ENCODE data around the gene SIGLEC10. TPM values are rescaled to one million over a fixed set of nuclear protein-coding genes. Genes with fewer than 3 reads are reported as not detected.
"Not testable (repeated sequence)": the region's sequence is repeated elsewhere in the genome, so short reads cannot be mapped to it uniquely, and the experiment has no call there.

SIGLEC10 gene
- polyA plus RNA-seq, 2 of the 4 experiments (the other 2 are of a cell fraction), result not detected

DNA sequence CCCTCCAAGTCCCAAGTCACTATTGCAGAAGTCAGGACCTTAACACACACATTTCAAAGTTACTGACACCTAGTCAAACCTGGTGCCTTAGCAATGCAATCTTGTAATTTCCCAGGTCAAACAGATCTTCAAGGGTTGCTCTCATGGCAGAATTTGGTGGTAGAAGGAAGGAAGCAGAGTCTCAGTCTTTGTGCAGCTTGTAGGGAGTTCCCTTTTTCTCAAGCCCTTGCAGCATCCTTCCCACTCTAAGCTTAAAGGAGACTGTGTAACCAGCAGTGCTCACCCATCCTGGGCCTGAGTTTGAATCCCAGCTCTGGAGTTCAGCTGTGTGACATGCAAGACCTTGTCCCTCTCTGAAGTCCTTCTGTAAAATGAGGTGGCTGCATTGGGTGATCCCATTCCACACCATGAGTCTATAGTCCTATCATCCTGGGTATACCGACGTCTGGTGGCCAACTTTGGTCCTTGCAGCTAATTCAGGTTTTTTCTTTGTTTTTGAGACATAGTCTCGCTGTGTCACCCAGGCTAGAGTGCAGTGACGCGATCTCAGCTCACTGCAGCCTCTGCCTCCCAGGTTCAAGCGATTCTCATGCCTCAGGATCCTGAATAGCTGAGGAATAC is 9.8 kb downstream of the SIGLEC10 start:
- Histone ChIP-seq H3K4me1 (no peaks in the 10 kb centered on the region), H3K27ac (no peak overlapping the region), H3K9me3 (peaks cover 27% of the 10 kb centered on the region), H3K4me3 (no peak overlapping the region), H3K4me2 (no peak overlapping the region)
- CTCF ChIA-PET, result interaction anchor here (0.6 to 2.6 kb wide), 15 partner anchors 8 to 1622 kb away, joined by 3 to 11 read pairs (median 4); partner anchors contain the start of gene SIGLEC10
- peak; percentile 54 for TF ChIP-seq SMC3 (IDR thresholded peaks at IDR 0.05)
- TF ChIP-seq, protein P1, sequence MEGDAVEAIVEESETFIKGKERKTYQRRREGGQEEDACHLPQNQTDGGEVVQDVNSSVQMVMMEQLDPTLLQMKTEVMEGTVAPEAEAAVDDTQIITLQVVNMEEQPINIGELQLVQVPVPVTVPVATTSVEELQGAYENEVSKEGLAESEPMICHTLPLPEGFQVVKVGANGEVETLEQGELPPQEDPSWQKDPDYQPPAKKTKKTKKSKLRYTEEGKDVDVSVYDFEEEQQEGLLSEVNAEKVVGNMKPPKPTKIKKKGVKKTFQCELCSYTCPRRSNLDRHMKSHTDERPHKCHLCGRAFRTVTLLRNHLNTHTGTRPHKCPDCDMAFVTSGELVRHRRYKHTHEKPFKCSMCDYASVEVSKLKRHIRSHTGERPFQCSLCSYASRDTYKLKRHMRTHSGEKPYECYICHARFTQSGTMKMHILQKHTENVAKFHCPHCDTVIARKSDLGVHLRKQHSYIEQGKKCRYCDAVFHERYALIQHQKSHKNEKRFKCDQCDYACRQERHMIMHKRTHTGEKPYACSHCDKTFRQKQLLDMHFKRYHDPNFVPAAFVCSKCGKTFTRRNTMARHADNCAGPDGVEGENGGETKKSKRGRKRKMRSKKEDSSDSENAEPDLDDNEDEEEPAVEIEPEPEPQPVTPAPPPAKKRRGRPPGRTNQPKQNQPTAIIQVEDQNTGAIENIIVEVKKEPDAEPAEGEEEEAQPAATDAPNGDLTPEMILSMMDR (IDR thresholded peaks at IDR 0.05), result peak; percentile 48; the same call in 2 of the 3 replicates
- TF ChIP-seq MYC (IDR thresholded peaks at IDR 0.05; ENCODE audit: borderline replicate concordance, low read length), result no peak
- TF ChIP-seq HMGXB4 (CRISPR knock-in tag; IDR thresholded peaks at IDR 0.05; ENCODE audit: borderline replicate concordance), result no peak
- TF ChIP-seq RAD21 (conservative IDR thresholded peaks at IDR 0.05 in 1 of 2, IDR thresholded peaks at IDR 0.05 in 1 of 2), result peak; percentile 47 to 66; a peak in 4 of 5 replicates
- no peak for TF ChIP-seq POLR2A (IDR thresholded peaks at IDR 0.05; ENCODE audit: low read length)
- FAIRE-seq (peak; percentile 68), ATAC-seq (peak; percentile 82 to 94; a peak in 5 of 6 replicates), DNase-seq (ENCODE audit: low read depth in 1 of 2, low spot score in 1 of 2) (peak; percentile 56 to 72)
- WGBS (ENCODE audit: missing lambda C conversion rate), result 13% methylated on average over 6 of the region's 6 CpGs
- POLR2A ChIA-PET, result interaction anchor here (0.9 kb wide), 1 partner anchor 68 kb away, joined by 5 read pairs; no protein-coding TSS in a partner anchor

- peaks cover 48% of the 10 kb centered on the region for H3K9me3 ChIP-seq
- no peak for TF ChIP-seq EP300 (IDR thresholded peaks at IDR 0.05)
- no peak for TF ChIP-seq RNF2 (IDR thresholded peaks at IDR 0.05; ENCODE audit: borderline replicate concordance, low read depth)
- no peak for TF ChIP-seq NR3C1 (IDR thresholded peaks at IDR 0.05)
- TF ChIP-seq, protein P2, sequence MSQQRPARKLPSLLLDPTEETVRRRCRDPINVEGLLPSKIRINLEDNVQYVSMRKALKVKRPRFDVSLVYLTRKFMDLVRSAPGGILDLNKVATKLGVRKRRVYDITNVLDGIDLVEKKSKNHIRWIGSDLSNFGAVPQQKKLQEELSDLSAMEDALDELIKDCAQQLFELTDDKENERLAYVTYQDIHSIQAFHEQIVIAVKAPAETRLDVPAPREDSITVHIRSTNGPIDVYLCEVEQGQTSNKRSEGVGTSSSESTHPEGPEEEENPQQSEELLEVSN (IDR thresholded peaks at IDR 0.05; ENCODE audit: borderline replicate concordance, low read depth), result no peak
- no peak for TF ChIP-seq HMGXB4 (CRISPR knock-in tag; IDR thresholded peaks at IDR 0.05; ENCODE audit: borderline replicate concordance)
- no peak for TF ChIP-seq PHF8 (IDR thresholded peaks at IDR 0.05; ENCODE audit: borderline replicate concordance, low read depth)
- no peak for TF ChIP-seq NFE2L2 (conservative IDR thresholded peaks at IDR 0.05; ENCODE audit: low read length)
- TF ChIP-seq GATA3 (IDR thresholded peaks at IDR 0.05; ENCODE audit: borderline replicate concordance), result no peak
- no peak for TF ChIP-seq PBX3 (IDR thresholded peaks at IDR 0.05)
- TF ChIP-seq FOXS1 (CRISPR knock-in tag; IDR thresholded peaks at IDR 0.05), result no peak
- TF ChIP-seq HOXB5 (CRISPR knock-in tag; IDR thresholded peaks at IDR 0.05), result no peak
- no peak for TF ChIP-seq CHD4 (IDR thresholded peaks at IDR 0.05; ENCODE audit: borderline replicate concordance)
- TF ChIP-seq, protein P3, sequence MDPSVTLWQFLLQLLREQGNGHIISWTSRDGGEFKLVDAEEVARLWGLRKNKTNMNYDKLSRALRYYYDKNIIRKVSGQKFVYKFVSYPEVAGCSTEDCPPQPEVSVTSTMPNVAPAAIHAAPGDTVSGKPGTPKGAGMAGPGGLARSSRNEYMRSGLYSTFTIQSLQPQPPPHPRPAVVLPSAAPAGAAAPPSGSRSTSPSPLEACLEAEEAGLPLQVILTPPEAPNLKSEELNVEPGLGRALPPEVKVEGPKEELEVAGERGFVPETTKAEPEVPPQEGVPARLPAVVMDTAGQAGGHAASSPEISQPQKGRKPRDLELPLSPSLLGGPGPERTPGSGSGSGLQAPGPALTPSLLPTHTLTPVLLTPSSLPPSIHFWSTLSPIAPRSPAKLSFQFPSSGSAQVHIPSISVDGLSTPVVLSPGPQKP (IDR thresholded peaks at IDR 0.05; ENCODE audit: low read depth, low read length), result no peak
- no peak for TF ChIP-seq CEBPB (IDR thresholded peaks at IDR 0.05)
- no peak for TF ChIP-seq EHF (CRISPR knock-in tag; IDR thresholded peaks at IDR 0.05)
- TF ChIP-seq USF2 (IDR thresholded peaks at IDR 0.05), result no peak
- no peak for TF ChIP-seq FOSL2 (IDR thresholded peaks at IDR 0.05)
- TF ChIP-seq FOSL2 (CRISPR knock-in tag; IDR thresholded peaks at IDR 0.05), result no peak
- no peak overlapping the region for H3K4me3 ChIP-seq
- ATAC-seq (no peak), DNase-seq (ENCODE audit: low read depth in 1 of 2, low spot score in 1 of 2) (no peak), FAIRE-seq (no peak)
- ChIA-PET POLR2A (interaction anchor here (1.8 kb wide), 1 partner anchor 63 kb away, joined by 4 read pairs; no protein-coding TSS in a partner anchor), CTCF (interaction anchor here (0.6 to 1.3 kb wide), 4 partner anchors 20 to 282 kb away, joined by 3 to 5 read pairs (median 3); partner anchors contain the start of gene CLDND2)
- H3K27ac ChIP-seq, result no peak overlapping the region
- no peaks in the 10 kb centered on the region for H3K4me1 ChIP-seq
- H3K4me2 ChIP-seq, result no peak overlapping the region
- WGBS (ENCODE audit: missing lambda C conversion rate), result 61% methylated on average over 9 of the region's 9 CpGs
These were observed 15.3 kb downstream of the SIGLEC10 start for GRCh38 chr19:51402117-51402516.

GRCh38 chr19:51399936-51400335 is 17.5 kb downstream of the SIGLEC10 start:
- WGBS (ENCODE audit: missing lambda C conversion rate), result 55% methylated on average over 7 of the region's 7 CpGs
- H3K27ac ChIP-seq; POLR2A ChIA-PET; H3K4me2 ChIP-seq; H3K4me3 ChIP-seq; DNase-seq (ENCODE audit: low read depth in 1 of 2, low spot score in 1 of 2); H3K4me1 ChIP-seq; FAIRE-seq; ATAC-seq: not testable (repeated sequence)
- CTCF ChIA-PET, result interaction anchor here (0.6 to 3.2 kb wide), 9 partner anchors 11 to 378 kb away, joined by 3 to 14 read pairs (median 4); partner anchors contain the start of genes LIM2 and VSIG10L
- peaks cover 40% of the 10 kb centered on the region for H3K9me3 ChIP-seq
